PFSK-1 (cell line): ENCODE data around the gene LRRC43.

ENCODE experiments used
- POLR2AphosphoS5 ChIP-seq: IDR thresholded peaks from 2 replicates; pipeline ENCODE4 v1.6.1; 2012; ENCODE audit warnings: low read depth, mild to moderate bottlenecking, control low read depth, low read length, moderate library complexity
- TAF1 ChIP-seq: IDR thresholded peaks from 2 replicates; pipeline ENCODE4 v1.6.1; 2012; ENCODE audit warnings: low read length, control low read depth, borderline replicate concordance; ENCODE audit not compliant: insufficient read depth

GRCh38 chr12:122185079-122185478 lies 2.2 kb downstream of the LRRC43 start:
- TF ChIP-seq POLR2AphosphoS5 (no peak), TAF1 (no peak)
